Coronary artery (tissue), 2 donors: ENCODE results near the gene SMPD3.

Experiments used
- DNase-seq: peaks from one replicate; pipeline ENCODE4 v3.0.0-alpha.2; 2017; ENCODE audit warnings: low spot score
- H3K27ac ChIP-seq, 2 donors: fragments of 200-600 bp; sonication (generic); one replicate each; pipeline ENCODE4 v1.5.1; 2016 to 2019
- H3K4me3 ChIP-seq: fragments of 200-600 bp; sonication (generic); 2 replicates; pipeline ENCODE4 v1.5.1; 2016; ENCODE audit warnings: mild to moderate bottlenecking, moderate library complexity
- CTCF ChIP-seq: fragments of 200-600 bp; sonication (generic); IDR thresholded peaks from one replicate; pipeline ENCODE4 v1.5.1; 2019; ENCODE audit warnings: antibody characterized with exemption

SMPD3 gene

DNA sequence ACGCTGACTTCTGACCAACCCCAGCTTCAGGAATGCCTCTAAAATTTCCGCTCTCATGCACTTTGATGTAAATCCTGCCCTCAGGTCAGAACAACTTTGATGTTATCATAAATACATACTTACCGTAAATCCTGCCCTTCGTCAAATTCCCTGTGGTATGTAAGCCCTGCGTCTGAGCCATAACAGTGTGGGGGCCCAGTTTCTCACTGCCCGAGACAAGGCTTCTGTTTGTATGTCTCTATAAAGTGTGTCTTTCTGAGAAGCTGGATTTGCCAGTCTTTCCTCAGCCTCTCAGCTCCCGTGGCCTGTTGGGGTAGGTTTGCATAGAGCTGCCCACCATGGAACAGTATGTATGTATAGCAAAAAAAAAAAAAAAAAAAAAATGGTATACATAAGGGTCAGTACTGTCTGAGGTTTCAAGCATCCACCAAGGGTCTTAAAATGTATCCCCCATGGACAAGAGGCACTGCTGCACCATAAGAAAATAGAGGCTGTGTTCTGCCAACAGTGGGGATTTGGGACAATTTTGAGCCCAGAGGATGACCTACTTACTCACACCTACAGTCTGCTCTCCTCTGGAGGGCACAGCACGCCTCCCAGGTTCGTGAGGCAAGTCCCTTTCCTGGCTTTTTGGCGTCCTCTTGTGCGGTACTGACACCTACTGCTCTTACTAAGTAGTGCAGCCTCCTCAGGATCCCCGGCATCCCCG is 120.0 kb downstream of the SMPD3 start:
- peak; percentile 84 for TF ChIP-seq CTCF
- Histone ChIP-seq H3K4me3 (no peak overlapping the region), H3K27ac (no peak overlapping the region)
- DNase-seq, result peak; percentile 80

GRCh38 chr16:68324780-68325357 is 123.4 kb downstream of the SMPD3 start:
- DNase-seq, result peak; percentile 64
- TF ChIP-seq CTCF, result no peak
- Histone ChIP-seq H3K4me3 (no peak overlapping the region), H3K27ac (no peak overlapping the region)

GRCh38 chr16:68324336-68324735 is 124.0 kb downstream of the SMPD3 start:
- DNase-seq, result no peak
- no peak for TF ChIP-seq CTCF
- Histone ChIP-seq H3K27ac (no peak overlapping the region), H3K4me3 (no peak overlapping the region)

DNA sequence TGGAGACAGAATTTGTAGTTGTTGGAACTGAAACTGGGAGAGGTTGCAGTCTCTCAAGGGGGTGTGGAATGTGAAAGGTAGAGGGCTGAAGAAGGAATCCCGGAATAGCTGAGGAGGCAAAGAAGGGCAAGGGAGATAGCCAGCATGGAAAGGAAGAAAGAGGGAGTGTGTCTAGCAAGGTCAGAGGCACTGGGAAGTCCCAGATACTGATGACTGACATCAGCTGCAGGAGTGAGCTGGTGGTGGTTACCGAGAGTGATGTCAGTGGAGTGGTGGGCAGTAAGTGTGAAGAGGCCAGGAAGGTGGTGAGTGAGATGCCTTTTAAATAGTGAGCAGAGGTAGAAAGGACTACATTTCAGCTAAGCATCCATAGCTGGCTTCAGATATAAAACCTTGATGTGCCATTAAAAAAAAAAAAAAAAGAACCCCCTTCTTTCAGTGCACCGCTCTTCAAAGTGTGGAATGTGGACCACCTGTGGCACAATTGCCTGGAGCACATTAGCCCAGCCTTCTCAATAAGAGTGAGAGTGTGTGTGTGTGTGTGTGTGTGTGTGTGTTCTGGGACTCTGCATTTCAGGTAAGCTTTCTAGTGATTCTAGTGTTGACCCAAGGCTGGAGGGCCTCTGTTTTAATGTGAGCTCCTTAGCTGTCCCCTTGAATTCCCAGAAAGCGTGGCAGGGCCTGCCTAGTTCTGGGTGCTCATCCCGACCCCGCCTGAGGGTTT is 129.0 kb downstream of the SMPD3 start:
- DNase-seq, result no peak
- Histone ChIP-seq H3K27ac (no peak overlapping the region), H3K4me3 (no peak overlapping the region)
- no peak for TF ChIP-seq CTCF

DNA sequence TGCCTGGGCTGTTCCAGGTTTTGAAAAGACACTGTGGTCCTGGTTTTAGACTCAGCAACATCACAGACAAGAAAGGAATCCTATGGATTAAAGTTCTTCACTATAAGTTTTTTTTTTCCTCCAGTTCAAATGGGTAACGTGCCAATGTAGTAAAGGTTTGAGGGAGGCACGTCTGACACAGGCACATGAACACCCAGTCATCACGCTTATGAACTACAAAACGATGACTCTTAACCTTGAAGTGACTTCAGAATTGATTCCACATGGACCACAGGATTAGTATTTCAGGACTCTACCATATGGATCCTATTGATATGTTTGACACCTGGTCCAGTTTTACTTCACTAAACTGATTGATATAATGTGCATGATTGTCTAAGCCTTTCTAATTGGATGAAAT is 135.2 kb downstream of the SMPD3 start:
- Histone ChIP-seq H3K27ac (no peak overlapping the region), H3K4me3 (no peak overlapping the region)
- no peak for TF ChIP-seq CTCF
- no peak for DNase-seq

DNA sequence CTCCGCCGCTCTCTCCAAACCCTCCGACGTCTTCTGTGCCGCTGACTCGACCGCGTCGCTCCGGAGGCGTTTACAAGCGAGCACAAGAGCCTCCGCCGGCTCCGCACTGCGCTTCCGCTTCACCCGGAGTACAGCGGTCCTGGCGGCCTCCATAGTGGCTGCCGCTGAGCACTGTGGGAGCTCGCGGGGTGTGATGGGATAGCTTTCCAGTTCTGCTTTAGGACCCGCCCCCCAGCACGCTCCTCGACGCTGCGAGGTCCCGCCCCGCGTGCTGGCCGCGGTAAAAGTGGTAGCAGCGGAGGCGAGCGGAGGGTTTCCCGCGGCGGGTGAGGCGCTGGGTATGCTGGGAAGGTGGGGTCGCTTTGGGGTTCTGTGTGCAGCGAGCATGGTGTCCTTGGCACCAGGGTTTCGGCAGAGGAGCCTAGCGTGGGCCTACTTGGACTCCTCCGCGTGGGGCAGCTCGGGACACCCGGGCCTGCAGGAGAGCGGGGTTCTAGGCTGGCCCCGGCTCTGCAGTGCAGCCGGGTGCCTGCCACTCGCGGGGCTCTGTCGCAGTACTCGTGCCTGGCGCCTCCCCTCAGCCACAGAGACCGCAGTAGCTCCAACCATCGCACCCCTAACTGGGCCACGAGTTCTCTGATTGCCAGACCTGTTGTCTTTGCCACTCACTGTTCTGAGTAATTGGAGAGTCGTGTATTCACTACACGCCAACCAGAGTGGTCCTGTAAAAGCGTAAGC is 137.4 kb downstream of the SMPD3 start, which contains the start of the genes PRMT7 and SLC7A6OS:
Gene PRMT7, plus strand, starts transcription at position 246 of the 738 bp plus-strand sequence. CDS start 4,961 bp downstream, outside the sequence.
Gene SLC7A6OS, minus strand, starts transcription at position 173 of the 738 bp plus-strand sequence. Its CDS starts 20 bp downstream, at position 153.
- Histone ChIP-seq H3K4me3 (peak within 1 kb of the TSS; percentile 91), H3K27ac (peak within 1 kb of the TSS; percentile 30 to 88)
- DNase-seq, result peak; percentile 85
- TF ChIP-seq CTCF, result peak; percentile 19
